Activated effector memory CD4-positive, alpha-beta T cell treated with Interleukin-2 at 50 U/mL for 16 hours (primary cell): ENCODE results near the gene GALNT8.
"Not testable (repeated sequence)": the region's sequence is repeated elsewhere in the genome, so short reads cannot be mapped to it uniquely, and the experiment has no call there.

ENCODE experiments used
- DNase-seq: peaks from one replicate; pipeline ENCODE4 v3.0.0-alpha.2; 2020

Gene GALNT8

GRCh38 chr12:4745249-4745648 lies 25.0 kb downstream of the GALNT8 start:
- DNase-seq = no peak

- DNase-seq = not testable (repeated sequence)
Measured at GRCh38 chr12:4751654-4752053, 31.5 kb downstream of the GALNT8 start.

- no peak for DNase-seq
Measured at GRCh38 chr12:4762773-4763172, 42.6 kb downstream of the GALNT8 start.

- DNase-seq = no peak
Measured at GRCh38 chr12:4763549-4763948, 43.3 kb downstream of the GALNT8 start.

- no peak for DNase-seq
Measured at GRCh38 chr12:4766445-4766844, 46.2 kb downstream of the GALNT8 start.

- DNase-seq = no peak
Measured at GRCh38 chr12:4767186-4767585, 47.0 kb downstream of the GALNT8 start.

- DNase-seq = no peak
Measured at GRCh38 chr12:4768341-4768740, 48.1 kb downstream of the GALNT8 start.

GRCh38 chr12:4769073-4769472 lies 48.9 kb downstream of the GALNT8 start:
- no peak for DNase-seq

- DNase-seq = no peak
Measured at GRCh38 chr12:4771172-4771959, 51.2 kb downstream of the GALNT8 start.

GRCh38 chr12:4771960-4772566 lies 51.9 kb downstream of the GALNT8 start:
- no peak for DNase-seq

GRCh38 chr12:4775936-4776335 lies 55.7 kb downstream of the GALNT8 start:
- DNase-seq = no peak

GRCh38 chr12:4779749-4780148 lies 59.5 kb downstream of the GALNT8 start:
- DNase-seq = no peak

- DNase-seq = no peak
Measured at GRCh38 chr12:4780641-4781611, 60.7 kb downstream of the GALNT8 start.

- no peak for DNase-seq
Measured at GRCh38 chr12:4784404-4785054, 64.3 kb downstream of the GALNT8 start.

- no peak for DNase-seq
Measured at GRCh38 chr12:4786795-4787194, 66.6 kb downstream of the GALNT8 start.

GRCh38 chr12:4787965-4788364 lies 67.8 kb downstream of the GALNT8 start:
- no peak for DNase-seq

GRCh38 chr12:4789776-4790175 lies 69.6 kb downstream of the GALNT8 start:
- no peak for DNase-seq

GRCh38 chr12:4791497-4791896 lies 71.3 kb downstream of the GALNT8 start:
- DNase-seq = no peak

GRCh38 chr12:4794491-4794890 lies 74.3 kb downstream of the GALNT8 start:
- DNase-seq = no peak

GRCh38 chr12:4796216-4796615 lies 76.0 kb downstream of the GALNT8 start:
- DNase-seq = no peak

GRCh38 chr12:4796694-4797482 lies 76.7 kb downstream of the GALNT8 start:
- no peak for DNase-seq

- DNase-seq = no peak
Measured at GRCh38 chr12:4800555-4800954, 80.4 kb downstream of the GALNT8 start.
